HK-2 (cell line): ENCODE data around the gene CMTR1.

ENCODE experiments used
- DNase-seq: peaks from one replicate; pipeline ENCODE4 v3.0.0-alpha.2; 2018; ENCODE audit not compliant: unreplicated experiment

CMTR1 gene

GRCh38 chr6:37479266-37479854 is 46.3 kb downstream of the CMTR1 start:
- no peak for DNase-seq

- no peak for DNase-seq
These were observed 47.2 kb downstream of the CMTR1 start for GRCh38 chr6:37480118-37480736.

- DNase-seq = no peak
These were observed 48.0 kb downstream of the CMTR1 start for GRCh38 chr6:37480951-37481534.

- no peak for DNase-seq
These were observed 48.9 kb downstream of the CMTR1 start for GRCh38 chr6:37481711-37482605.

- no peak for DNase-seq
These were observed 49.7 kb downstream of the CMTR1 start for GRCh38 chr6:37482606-37483251.

GRCh38 chr6:37483252-37483901 is 50.4 kb downstream of the CMTR1 start:
- DNase-seq = no peak

- peak; percentile 68 for DNase-seq
These were observed 51.1 kb downstream of the CMTR1 start for GRCh38 chr6:37483917-37484785.

GRCh38 chr6:37484786-37485170 is 51.8 kb downstream of the CMTR1 start:
- DNase-seq = no peak

GRCh38 chr6:37485291-37485702 is 52.3 kb downstream of the CMTR1 start:
- no peak for DNase-seq

- DNase-seq = no peak
These were observed 53.3 kb downstream of the CMTR1 start for GRCh38 chr6:37486121-37486839.

- no peak for DNase-seq
These were observed 54.8 kb downstream of the CMTR1 start for GRCh38 chr6:37487591-37488380.

- DNase-seq = no peak
These were observed 55.5 kb downstream of the CMTR1 start for GRCh38 chr6:37488476-37488875.

GRCh38 chr6:37489697-37490336 is 56.8 kb downstream of the CMTR1 start:
- DNase-seq = no peak

GRCh38 chr6:37490536-37491170 is 57.6 kb downstream of the CMTR1 start:
- DNase-seq = no peak

GRCh38 chr6:37491171-37491829 is 58.3 kb downstream of the CMTR1 start:
- no peak for DNase-seq

- DNase-seq = no peak
These were observed 58.8 kb downstream of the CMTR1 start for GRCh38 chr6:37491830-37492208.

GRCh38 chr6:37492236-37492972 is 59.4 kb downstream of the CMTR1 start:
- DNase-seq = no peak
